ENCODE data around the gene SLC35C1.

DNA sequence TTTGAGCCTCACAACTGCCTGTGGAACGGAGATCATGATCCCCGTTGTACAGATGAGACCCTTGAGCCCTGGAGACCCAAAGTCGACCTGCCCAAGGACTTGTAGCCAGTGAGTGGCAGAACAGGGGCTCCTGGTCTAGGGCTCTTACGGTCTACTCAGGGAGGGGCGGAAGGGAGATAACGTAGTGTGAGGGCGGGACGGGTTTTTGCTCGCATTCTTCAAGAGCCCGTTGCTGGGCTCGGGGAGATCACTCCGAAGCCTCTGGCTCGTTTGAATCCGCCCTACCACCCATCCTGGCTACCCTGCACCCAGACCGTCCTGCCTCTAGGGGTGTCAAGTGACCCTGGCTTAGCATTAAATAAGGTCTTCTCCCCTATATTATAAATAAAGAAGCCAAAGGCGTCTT lies 43.0 kb downstream of the SLC35C1 start:
- TF ChIP-seq MED8 (CRISPR knock-in tag; IDR thresholded peaks at IDR 0.05; ENCODE audit: insufficient replicate concordance) (no peak), ZBTB1 (CRISPR knock-in tag; IDR thresholded peaks at IDR 0.05; ENCODE audit: borderline replicate concordance) (no peak), ATF6 (CRISPR knock-in tag; conservative IDR thresholded peaks at IDR 0.05) (no peak)
- TF ChIP-seq, protein P1, sequence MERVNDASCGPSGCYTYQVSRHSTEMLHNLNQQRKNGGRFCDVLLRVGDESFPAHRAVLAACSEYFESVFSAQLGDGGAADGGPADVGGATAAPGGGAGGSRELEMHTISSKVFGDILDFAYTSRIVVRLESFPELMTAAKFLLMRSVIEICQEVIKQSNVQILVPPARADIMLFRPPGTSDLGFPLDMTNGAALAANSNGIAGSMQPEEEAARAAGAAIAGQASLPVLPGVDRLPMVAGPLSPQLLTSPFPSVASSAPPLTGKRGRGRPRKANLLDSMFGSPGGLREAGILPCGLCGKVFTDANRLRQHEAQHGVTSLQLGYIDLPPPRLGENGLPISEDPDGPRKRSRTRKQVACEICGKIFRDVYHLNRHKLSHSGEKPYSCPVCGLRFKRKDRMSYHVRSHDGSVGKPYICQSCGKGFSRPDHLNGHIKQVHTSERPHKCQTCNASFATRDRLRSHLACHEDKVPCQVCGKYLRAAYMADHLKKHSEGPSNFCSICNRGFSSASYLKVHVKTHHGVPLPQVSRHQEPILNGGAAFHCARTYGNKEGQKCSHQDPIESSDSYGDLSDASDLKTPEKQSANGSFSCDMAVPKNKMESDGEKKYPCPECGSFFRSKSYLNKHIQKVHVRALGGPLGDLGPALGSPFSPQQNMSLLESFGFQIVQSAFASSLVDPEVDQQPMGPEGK (CRISPR knock-in tag; IDR thresholded peaks at IDR 0.05): no peak

Measured in HepG2 (cell line).